PC-3 (cell line): ENCODE results near the gene SCGB1C1. TPM values are rescaled to one million over a fixed set of nuclear protein-coding genes. Genes with fewer than 3 reads are reported as not detected.

ENCODE experiments used
- ATAC-seq: fragments of 200-7000 bp; cut with Tn5 transposase; 2 replicates; pipeline ENCODE4 v1.9.1; 2020; ENCODE audit warnings: mild to moderate bottlenecking, moderate library complexity
- BruUV-seq: library from RNA; stranded (reverse); fragments of 400-500 nt; replicated peaks from 2 replicates; lab custom pipeline; 2021; lab: Mats Ljungman, UMichigan
- CTCF ChIA-PET: fragments of 300-600 bp; sonication (Branson Sonifier 250); formaldehyde crosslinking; loops from one replicate; lab custom pipeline; 2022; ENCODE audit warnings: antibody characterized with exemption; lab: Charles Lee
- POLR2A ChIA-PET: fragments of 300-600 bp; sonication (Branson Sonifier 250); formaldehyde crosslinking; loops from one replicate; lab custom pipeline; 2022; ENCODE audit warnings: antibody characterized with exemption; ENCODE audit not compliant: unreplicated experiment; lab: Charles Lee
- DNase-seq: peaks from one replicate; pipeline ENCODE4 v3.0.0-alpha.2; 2015
- H2AFZ ChIP-seq: fragments of 300-600 bp; sonication (generic); 2 replicates; pipeline ENCODE4 v1.6.0; 2016; ENCODE audit warnings: antibody characterized with exemption, low read length
- H3F3A ChIP-seq: fragments of 300-600 bp; sonication (generic); one replicate; pipeline ENCODE4 v1.6.0; 2017; ENCODE audit warnings: antibody characterized with exemption, low read length, control low read depth, mild to moderate bottlenecking; ENCODE audit not compliant: unreplicated experiment
- H3K27ac ChIP-seq: fragments of 300-600 bp; sonication (generic); 2 replicates; pipeline ENCODE4 v1.5.1; 2016; ENCODE audit warnings: mild to moderate bottlenecking, low read length
- H3K27me3 ChIP-seq: fragments of 300-600 bp; sonication (generic); 2 replicates; pipeline ENCODE4 v1.6.1; 2016; ENCODE audit warnings: low read length, mixed read lengths
- H3K36me3 ChIP-seq: fragments of 300-600 bp; sonication (generic); 2 replicates; pipeline ENCODE4 v1.6.1; 2016; ENCODE audit warnings: low read depth, mixed run types, low read length, mixed read lengths
- H3K4me1 ChIP-seq: fragments of 300-600 bp; sonication (generic); 2 replicates; pipeline ENCODE4 v1.5.1; 2016; ENCODE audit warnings: low read length; ENCODE audit not compliant: insufficient read depth
- H3K4me2 ChIP-seq: fragments of 300-600 bp; sonication (generic); 2 replicates; pipeline ENCODE4 v1.6.0; 2016; ENCODE audit warnings: low read length
- H3K4me3 ChIP-seq: fragments of 300-600 bp; sonication (generic); 2 replicates; pipeline ENCODE4 v1.5.1; 2016; ENCODE audit warnings: mild to moderate bottlenecking, low read length, mixed read lengths
- H3K79me2 ChIP-seq: fragments of 300-600 bp; sonication (generic); 2 replicates; pipeline ENCODE4 v1.6.1; 2017; ENCODE audit warnings: low read length, mixed read lengths
- H3K9ac ChIP-seq: fragments of 300-600 bp; sonication (generic); 2 replicates; pipeline ENCODE4 v1.6.0; 2016; ENCODE audit warnings: mild to moderate bottlenecking, low read length
- H3K9me2 ChIP-seq: fragments of 300-600 bp; sonication (generic); replicated peaks from 2 replicates; pipeline ENCODE4 v1.6.1; 2016; ENCODE audit warnings: mixed run types, low read length, mixed read lengths
- H3K9me3 ChIP-seq: fragments of 300-600 bp; sonication (generic); 2 replicates; pipeline ENCODE4 v1.6.1; 2016; ENCODE audit warnings: low read length, mixed read lengths
- H4K20me1 ChIP-seq: fragments of 300-600 bp; sonication (generic); 2 replicates; pipeline ENCODE4 v1.6.1; 2016; ENCODE audit warnings: low read length, mixed read lengths
- EZH2 ChIP-seq: fragments of 300-600 bp; sonication (generic); IDR thresholded peaks from one replicate; pipeline ENCODE4 v1.6.1; 2017; ENCODE audit warnings: antibody characterized with exemption, mild to moderate bottlenecking, low read length; ENCODE audit not compliant: unreplicated experiment
- EZH2phosphoT487 ChIP-seq: fragments of 300-600 bp; sonication (generic); IDR thresholded peaks from 2 replicates; pipeline ENCODE4 v1.6.1; 2018; ENCODE audit warnings: mild to moderate bottlenecking, antibody characterized with exemption, low read length, borderline replicate concordance
- intact Hi-C: fragments of 100-400 bp; cut with micrococcal nuclease; formaldehyde crosslinking; loops from 2 replicates; pipeline ENCODE4 v1.9.0; 2023
- total RNA-seq: library from RNA; depleted of rRNA; stranded (reverse); fragments of >200 nt; gene quantifications from 2 replicates; pipeline ENCODE4 v1.2.3, GENCODE V29; 2014
- TF ChIP-seq, protein P1 (sequence below): fragments of 300-600 bp; sonication (generic); conservative IDR thresholded peaks from 2 replicates; pipeline ENCODE4 v1.5.1; 2017; ENCODE audit warnings: antibody characterized with exemption, low read depth, mild to moderate bottlenecking, low read length

SCGB1C1 gene
- total RNA-seq, 1 experiment from 2014 or later, result not detected

DNA sequence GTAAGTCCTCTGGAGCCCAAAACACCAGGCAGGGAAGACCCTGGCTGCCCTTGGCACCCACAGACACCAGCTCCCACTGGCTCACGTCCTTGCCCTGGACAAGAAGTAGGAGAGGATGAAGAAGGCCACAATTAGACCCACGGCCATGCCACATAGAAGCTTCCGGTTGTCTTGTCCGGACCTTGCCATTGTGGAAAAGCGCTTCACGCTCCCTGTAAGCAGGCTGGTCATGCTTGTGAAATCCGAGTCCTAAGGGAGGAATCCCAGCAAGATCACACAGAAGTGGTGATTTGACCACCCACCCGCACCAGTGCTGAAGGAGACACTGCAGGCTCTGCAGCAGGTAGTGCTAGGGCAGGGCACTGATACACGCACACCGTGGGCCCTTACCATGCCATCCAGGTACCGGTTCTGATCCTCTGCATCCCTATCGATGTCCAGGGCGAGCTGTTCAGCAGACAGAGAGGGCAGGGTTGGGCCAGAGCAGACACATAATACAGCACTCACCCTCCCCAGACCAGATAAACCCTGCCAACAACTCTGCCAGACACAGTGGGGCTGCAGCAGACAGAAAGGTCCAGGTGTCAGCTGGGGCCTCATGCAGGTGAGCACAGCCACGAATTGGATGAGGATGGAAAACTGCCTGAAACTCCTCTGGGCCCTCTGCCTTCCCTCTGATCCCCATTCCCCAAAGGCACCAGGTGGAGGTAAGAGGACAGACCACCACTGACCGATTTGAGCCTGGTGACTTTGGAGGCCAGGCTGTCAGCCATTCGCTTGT is 12.5 kb downstream of the SCGB1C1 start:
- ATAC-seq (no peak), DNase-seq (no peak)
- ChIA-PET CTCF (no interaction called here), POLR2A (no interaction called here)
- H3K4me3 ChIP-seq, result peak overlapping the region; percentile 91
- no peak overlapping the region for H2AFZ ChIP-seq
- no peaks in the 10 kb centered on the region for H3K27me3 ChIP-seq
- peaks cover 15% of the 10 kb centered on the region; the same call in 1 of the 2 replicates for H3K36me3 ChIP-seq
- intact Hi-C loops, result no loop called here
- H3F3A ChIP-seq, result no peaks in the 10 kb centered on the region
- peaks cover 50% of the 10 kb centered on the region for H3K79me2 ChIP-seq
- H3K4me1 ChIP-seq, result peaks cover 19% of the 10 kb centered on the region
- no peaks in the 10 kb centered on the region for H3K9me2 ChIP-seq
- no peaks in the 10 kb centered on the region for H4K20me1 ChIP-seq
- BruUV-seq, result no TSS peak
- TF ChIP-seq EZH2phosphoT487 (no peak), EZH2 (no peak)
- TF ChIP-seq, protein P1, sequence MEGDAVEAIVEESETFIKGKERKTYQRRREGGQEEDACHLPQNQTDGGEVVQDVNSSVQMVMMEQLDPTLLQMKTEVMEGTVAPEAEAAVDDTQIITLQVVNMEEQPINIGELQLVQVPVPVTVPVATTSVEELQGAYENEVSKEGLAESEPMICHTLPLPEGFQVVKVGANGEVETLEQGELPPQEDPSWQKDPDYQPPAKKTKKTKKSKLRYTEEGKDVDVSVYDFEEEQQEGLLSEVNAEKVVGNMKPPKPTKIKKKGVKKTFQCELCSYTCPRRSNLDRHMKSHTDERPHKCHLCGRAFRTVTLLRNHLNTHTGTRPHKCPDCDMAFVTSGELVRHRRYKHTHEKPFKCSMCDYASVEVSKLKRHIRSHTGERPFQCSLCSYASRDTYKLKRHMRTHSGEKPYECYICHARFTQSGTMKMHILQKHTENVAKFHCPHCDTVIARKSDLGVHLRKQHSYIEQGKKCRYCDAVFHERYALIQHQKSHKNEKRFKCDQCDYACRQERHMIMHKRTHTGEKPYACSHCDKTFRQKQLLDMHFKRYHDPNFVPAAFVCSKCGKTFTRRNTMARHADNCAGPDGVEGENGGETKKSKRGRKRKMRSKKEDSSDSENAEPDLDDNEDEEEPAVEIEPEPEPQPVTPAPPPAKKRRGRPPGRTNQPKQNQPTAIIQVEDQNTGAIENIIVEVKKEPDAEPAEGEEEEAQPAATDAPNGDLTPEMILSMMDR, result no peak
- no peak overlapping the region for H3K27ac ChIP-seq
- H3K4me2 ChIP-seq, result peak overlapping the region; percentile 97; the same call in 1 of the 2 replicates
- H3K9me3 ChIP-seq, result no peaks in the 10 kb centered on the region
- no peak overlapping the region for H3K9ac ChIP-seq

DNA sequence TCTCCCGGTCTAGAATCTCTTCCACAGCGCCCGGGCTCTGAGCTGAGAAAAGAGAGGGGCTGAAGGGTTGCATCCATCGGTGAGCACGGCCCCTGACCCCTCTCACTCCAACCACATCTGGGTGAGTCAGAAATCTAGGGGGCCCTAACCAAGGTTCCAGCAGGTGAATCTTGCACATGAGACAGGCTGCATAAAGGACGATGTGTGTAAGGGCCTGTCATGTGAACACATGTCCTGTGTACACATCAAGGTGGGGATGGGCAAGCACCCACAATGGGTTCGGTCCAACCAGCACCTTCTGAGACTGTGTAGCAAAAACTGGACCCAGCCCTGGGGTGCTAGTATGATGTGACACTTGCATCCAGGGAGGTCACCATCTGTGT is 13.1 kb downstream of the SCGB1C1 start:
- Histone ChIP-seq H3K4me1 (peaks cover 23% of the 10 kb centered on the region), H3K9me2 (no peaks in the 10 kb centered on the region), H3K4me3 (peak overlapping the region; percentile 91), H3K79me2 (peaks cover 55% of the 10 kb centered on the region), H3K9ac (peak overlapping the region; percentile 98), H3K27ac (no peak overlapping the region), H3K27me3 (no peaks in the 10 kb centered on the region), H2AFZ (no peak overlapping the region), H3K36me3 (peaks cover 21% of the 10 kb centered on the region; the same call in 1 of the 2 replicates), H3K4me2 (peak overlapping the region; percentile 97), H3F3A (no peaks in the 10 kb centered on the region), H3K9me3 (no peaks in the 10 kb centered on the region), H4K20me1 (no peaks in the 10 kb centered on the region)
- ATAC-seq (no peak), DNase-seq (no peak)
- ChIA-PET CTCF (no interaction called here), POLR2A (interaction anchor here (0.6 kb wide), 1 partner anchor 29 kb away, joined by 3 read pairs; no protein-coding TSS in a partner anchor)
- intact Hi-C loops, result no loop called here
- no TSS peak for BruUV-seq
- no peak for TF ChIP-seq EZH2

DNA sequence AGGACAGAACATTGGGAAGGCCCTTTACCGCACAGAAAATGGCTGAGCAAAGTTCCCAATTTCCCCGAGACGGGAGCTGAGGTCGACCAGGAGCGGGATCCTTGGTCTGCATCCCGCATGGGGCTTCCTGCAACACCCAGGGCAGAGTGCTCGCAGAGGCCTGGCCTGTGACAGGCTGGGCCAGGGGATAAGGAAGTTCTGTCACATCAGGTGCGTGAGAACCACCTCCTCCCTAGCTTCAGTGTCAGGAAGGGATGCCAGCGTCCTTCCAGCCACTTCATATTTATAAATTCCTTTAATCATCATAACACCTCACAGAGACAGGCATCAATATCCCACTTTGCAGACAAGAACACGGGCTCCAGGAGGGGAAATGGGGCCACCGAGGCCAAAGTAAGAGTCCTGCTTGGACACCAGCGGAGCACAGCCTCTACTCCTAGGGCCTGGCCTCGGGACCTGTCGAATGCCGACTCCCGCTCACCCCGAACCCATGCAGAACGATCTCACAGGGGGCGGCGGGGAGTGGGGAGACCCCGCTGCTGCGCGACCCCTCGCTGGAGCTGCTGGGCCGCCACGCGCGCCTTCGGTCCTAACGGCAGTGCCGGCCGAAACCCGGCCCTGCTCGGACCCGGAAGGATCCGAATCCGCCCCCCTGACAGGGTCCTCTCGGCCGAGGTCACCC is 13.8 kb downstream of the SCGB1C1 start:
- H2AFZ ChIP-seq, result no peak overlapping the region; the same call in 1 of the 2 replicates
- ATAC-seq, result no peak

More for the DNA sequence above, 13.8 kb downstream of the SCGB1C1 start:
- POLR2A ChIA-PET, result interaction anchor here (0.5 to 1.0 kb wide), 5 partner anchors 9 to 61 kb away, joined by 3 to 6 read pairs (median 3); no protein-coding TSS in a partner anchor
- Histone ChIP-seq H4K20me1 (no peaks in the 10 kb centered on the region), H3K9me2 (no peaks in the 10 kb centered on the region), H3K4me2 (peak overlapping the region; percentile 97), H3K4me3 (peak overlapping the region; percentile 91), H3K9ac (peak overlapping the region; percentile 98), H3K27ac (peak overlapping the region; percentile 98), H3K9me3 (no peaks in the 10 kb centered on the region), H3K36me3 (peaks cover 27% of the 10 kb centered on the region; the same call in 1 of the 2 replicates), H3K27me3 (no peaks in the 10 kb centered on the region), H3K79me2 (peaks cover 61% of the 10 kb centered on the region), H3F3A (no peaks in the 10 kb centered on the region), H3K4me1 (peaks cover 23% of the 10 kb centered on the region)
- CTCF ChIA-PET, result interaction anchor here (0.7 kb wide), 1 partner anchor 10 kb away, joined by 3 read pairs; no protein-coding TSS in a partner anchor
- BruUV-seq, result TSS peak; percentile 22
- no peak for DNase-seq
- intact Hi-C loops, result loop anchor here (1.0 kb wide), 1 partner anchor 30 kb away; the partner anchor contains the start of genes PSMD13 and SIRT3
- TF ChIP-seq, protein P1, result no peak
- TF ChIP-seq EZH2phosphoT487 (no peak), EZH2 (no peak)
